Omental fat pad (tissue), 4 donors: ENCODE data around the gene NTNG2. TPM values are rescaled to one million over a fixed set of nuclear protein-coding genes. Genes with fewer than 3 reads are reported as not detected.

Experiments used
- ATAC-seq: fragments of 150-250 bp; one replicate; pipeline ENCODE4 v1.9.1; 2016; ENCODE audit warnings: mild to moderate bottlenecking, moderate library complexity; ENCODE audit not compliant: low FRiP score
- DNase-seq: peaks from one replicate; pipeline ENCODE4 v3.0.0-alpha.2; 2019; ENCODE audit warnings: low spot score
- CTCF ChIP-seq, 3 donors: fragments of 450-650 bp; IDR thresholded peaks; one replicate each; pipeline ENCODE4 v1.5.1; 2016 to 2017; ENCODE audit warnings: antibody characterized with exemption in 3 of 3, mild to moderate bottlenecking in 3 of 3, moderate library complexity in 2 of 3
- total RNA-seq, 4 donors: library from RNA; depleted of rRNA; stranded (reverse); fragments of >200 nt; gene quantifications; one replicate each; pipeline ENCODE4 v1.1.0, GENCODE V29; 2016

NTNG2 gene
- total RNA-seq, 4 donors from 2014 or later: 1.8 to 4.2 (median 2.9) TPM

- ATAC-seq (no peak), DNase-seq (no peak)
- no peak for TF ChIP-seq CTCF (IDR thresholded peaks at IDR 0.05)
Observed at GRCh38 chr9:132190966-132191365, 29.1 kb downstream of the NTNG2 start.

GRCh38 chr9:132192728-132193127 is 30.9 kb downstream of the NTNG2 start:
- ATAC-seq (no peak), DNase-seq (no peak)
- no peak for TF ChIP-seq CTCF (IDR thresholded peaks at IDR 0.05)

GRCh38 chr9:132193227-132194124 is 31.6 kb downstream of the NTNG2 start:
- no peak for TF ChIP-seq CTCF (IDR thresholded peaks at IDR 0.05)
- ATAC-seq (no peak), DNase-seq (no peak)

GRCh38 chr9:132194508-132194907 is 32.6 kb downstream of the NTNG2 start:
- DNase-seq: no peak
- no peak for ATAC-seq
- no peak for TF ChIP-seq CTCF (IDR thresholded peaks at IDR 0.05)

- DNase-seq (no peak), ATAC-seq (no peak)
- no peak for TF ChIP-seq CTCF (IDR thresholded peaks at IDR 0.05)
Observed at GRCh38 chr9:132197315-132197714, 35.5 kb downstream of the NTNG2 start.

- ATAC-seq (no peak), DNase-seq (no peak)
- no peak for TF ChIP-seq CTCF (IDR thresholded peaks at IDR 0.05)
Observed at GRCh38 chr9:132197856-132198550, 36.1 kb downstream of the NTNG2 start.
